Islet precursor cell (in vitro differentiated cells): ENCODE measurements around the gene CST5.
"Not testable (repeated sequence)": the region's sequence is repeated elsewhere in the genome, so short reads cannot be mapped to it uniquely, and the experiment has no call there.

Experiments
- DNase-seq: peaks from one replicate; pipeline ENCODE4 v3.0.0-alpha.2; 2018

The CST5 gene

DNA sequence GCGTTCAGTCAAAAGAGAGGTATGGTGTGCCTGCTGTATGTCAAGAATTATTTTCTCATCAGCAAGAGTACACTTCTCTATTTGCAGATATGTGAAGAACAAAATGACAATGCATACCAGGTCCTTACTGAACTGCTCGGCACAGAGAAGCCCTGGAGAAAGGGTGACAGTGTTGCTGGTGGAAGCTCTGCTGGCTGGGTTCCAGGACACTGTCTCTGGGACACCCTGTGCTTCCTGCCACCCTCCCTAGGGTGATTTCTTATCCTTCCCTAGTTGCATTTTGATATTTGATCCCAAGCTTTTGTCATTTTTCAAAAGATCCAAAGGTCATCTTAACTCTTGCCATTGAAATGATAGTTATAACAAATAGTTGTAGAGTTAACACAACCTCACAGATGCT is 8.3 kb upstream of the CST5 start:
- DNase-seq, result no peak

DNA sequence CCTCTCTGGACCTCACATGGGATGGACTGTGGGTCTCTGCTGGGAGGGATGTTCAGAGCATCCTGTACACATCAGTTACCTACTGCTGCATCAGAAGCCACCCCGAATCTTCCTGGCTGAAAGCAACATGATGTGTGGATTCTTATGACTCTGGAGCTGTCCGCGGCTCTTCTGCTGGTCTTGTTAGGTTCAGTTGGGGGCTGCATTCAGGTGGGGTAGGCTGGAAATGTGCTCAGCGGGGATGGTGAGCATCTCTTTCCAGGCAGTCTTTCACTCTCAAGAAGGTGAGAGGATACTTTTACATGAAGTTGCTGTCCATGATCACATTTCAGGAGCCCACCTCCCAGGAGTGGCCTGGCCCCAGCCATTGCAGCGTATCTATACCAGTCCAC is 5.2 kb upstream of the CST5 start:
- DNase-seq, result no peak

DNA sequence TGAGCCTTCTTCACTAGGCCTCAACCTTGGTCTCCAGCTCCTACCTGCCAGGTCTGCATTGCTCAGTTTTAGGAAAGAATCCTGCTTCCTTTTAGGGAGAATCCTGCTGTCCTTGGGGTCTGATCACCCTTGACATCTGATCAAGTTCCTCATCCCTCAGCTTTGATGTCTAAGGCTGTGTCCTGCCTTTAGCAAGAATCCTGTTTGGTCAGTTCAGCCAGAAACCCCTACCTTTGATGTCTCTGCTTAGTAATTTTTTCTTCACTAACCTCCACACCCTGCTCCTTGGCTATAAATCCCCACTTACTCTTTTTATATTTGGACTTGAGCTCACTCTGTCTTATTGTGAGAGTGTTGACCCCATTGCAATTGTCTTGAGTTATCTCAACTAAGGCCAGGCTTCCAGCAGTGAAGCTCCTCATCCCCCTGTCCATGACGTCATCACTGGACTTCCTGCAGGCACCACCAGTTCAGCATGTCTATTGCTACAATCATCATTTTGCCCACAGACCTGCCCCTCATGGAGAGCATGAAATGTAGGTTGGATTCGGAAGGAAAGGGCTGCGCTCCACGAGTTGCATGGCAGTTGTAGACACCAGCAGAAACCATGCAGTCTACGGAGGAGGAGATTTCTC is 4.7 kb upstream of the CST5 start:
- no peak for DNase-seq

DNA sequence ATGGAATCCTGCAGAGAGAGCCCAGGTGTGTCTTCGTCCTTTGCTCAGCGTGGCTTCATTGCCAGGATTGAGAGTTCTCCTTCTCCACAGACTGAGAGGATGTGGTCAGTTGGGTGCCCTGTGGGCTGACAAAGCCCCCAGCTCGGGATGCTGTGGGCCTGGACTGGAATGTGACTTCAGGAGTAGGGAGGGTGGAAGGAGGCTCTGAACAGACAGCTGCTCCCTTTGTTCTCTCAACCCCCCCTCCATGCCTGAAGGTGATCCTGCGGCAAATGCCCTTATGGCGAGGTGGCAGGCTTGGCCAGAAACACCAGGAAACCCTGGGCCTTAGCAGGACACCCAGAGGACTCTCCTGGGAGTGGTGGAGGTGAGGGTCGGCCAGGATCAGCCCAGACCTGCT is 1.8 kb upstream of the CST5 start:
- DNase-seq, result peak; percentile 84

DNA sequence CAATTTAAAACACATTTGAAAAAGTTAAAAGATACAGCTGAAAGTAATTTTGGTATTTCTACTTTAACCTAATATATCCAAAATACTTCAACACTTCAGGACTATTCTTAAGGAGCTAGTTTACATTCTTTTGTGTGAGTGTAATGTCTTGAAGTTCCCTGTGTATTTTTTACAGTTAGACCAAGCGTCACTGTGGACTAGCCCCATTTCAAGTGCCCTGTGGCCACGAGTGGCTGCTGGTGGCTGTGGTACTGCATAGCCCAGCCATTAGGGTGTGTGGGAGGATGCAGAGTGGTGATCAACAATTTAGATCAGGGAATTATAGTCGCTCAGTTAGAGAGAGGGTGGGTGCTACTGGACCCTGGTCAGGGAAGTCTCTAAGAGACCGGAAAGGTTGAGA is 869 bp upstream of the CST5 start:
- DNase-seq, result no peak

DNA sequence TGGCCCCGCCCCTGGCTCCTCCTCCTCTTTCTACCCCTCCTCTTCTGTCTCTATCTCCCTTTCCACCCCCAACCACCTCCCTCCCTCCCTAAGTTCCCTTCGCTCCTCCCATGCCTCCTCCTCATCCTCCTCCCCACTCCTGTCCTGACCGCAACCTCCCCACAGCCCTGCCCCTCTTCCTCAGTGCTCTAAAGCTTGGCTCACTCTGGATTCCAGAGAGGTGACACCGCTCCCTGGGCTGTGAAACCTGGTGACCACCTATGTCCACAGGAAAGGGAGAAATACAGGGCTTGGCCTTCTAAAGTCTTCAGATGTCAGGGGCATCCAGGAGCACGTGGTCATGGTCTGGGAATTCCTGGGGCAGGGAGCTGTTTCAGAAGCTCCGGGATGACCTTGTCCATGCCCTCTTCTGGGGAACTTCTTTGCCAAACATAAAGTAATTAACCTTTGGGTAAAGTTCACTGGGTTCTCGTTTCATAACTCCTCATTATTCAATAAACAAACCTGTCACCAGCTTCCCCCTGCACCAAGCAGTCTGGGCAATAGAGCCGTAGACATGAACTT is 345 bp upstream of the CST5 start:
- DNase-seq, result peak; percentile 82

DNA sequence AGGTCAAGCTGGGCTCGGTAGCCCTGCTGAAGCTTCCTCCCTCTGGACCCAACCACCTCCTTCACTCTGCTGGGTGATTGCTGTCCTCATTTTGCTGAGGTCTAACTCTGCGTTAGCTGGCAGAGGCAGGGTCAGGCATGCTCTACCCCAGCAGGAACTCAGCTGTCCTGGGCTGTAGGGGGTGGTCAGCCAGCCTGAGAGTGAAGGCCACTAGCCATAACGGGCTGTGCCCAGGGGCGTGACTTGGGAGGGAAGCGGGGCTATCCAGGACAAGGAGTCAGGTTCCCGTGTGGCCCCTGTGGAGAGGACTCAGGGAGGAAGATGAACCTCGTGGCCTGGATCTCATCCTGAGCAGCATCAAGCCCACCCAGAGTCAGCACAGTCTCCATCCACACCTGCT is 761 bp downstream of the CST5 start:
- DNase-seq, result no peak

DNA sequence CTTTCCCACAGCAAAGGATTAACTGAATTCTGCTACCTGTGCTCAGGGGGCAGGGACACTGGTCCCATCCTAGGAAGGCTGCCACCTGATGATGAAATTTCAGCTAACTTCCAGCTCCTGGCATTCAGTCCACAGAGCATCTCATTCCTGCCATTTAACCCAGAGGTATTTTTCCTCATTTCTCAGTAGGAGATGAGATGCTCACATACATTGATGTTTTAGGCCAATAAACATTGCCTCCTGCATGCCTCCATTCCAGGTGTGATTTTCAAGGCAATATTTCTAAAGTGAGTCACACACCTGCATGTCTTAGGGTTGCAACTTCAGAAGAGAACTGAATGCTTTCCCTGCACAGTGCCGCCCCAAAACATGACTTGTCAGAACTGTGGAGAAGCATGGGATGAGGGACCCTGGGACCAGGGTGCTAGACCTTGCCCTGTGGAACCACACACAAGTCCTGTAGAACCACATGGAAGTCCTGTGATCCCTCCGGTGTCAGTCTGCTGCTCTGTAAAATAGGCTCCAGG is 1.5 kb downstream of the CST5 start:
- not testable (repeated sequence) for DNase-seq

DNA sequence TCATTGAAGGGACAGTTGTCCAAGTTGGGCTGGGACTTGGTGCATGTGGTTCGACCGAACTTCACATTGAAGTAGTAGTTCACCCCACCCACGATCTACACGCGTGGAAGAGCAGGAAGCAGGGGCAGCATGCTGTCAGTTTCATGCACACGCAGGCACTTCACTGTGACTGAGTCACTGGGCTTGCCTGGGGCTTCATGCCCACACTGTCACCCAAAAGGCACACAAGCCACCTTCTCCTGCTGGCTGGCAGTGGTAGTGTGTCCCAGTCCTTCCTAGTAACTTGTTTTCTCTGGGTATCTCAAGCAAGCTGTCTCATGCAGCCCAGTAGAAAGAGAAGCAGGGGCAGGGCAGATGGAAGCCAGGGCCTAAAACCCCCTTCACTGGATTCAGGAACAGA is 2.0 kb downstream of the CST5 start:
- no peak for DNase-seq

DNA sequence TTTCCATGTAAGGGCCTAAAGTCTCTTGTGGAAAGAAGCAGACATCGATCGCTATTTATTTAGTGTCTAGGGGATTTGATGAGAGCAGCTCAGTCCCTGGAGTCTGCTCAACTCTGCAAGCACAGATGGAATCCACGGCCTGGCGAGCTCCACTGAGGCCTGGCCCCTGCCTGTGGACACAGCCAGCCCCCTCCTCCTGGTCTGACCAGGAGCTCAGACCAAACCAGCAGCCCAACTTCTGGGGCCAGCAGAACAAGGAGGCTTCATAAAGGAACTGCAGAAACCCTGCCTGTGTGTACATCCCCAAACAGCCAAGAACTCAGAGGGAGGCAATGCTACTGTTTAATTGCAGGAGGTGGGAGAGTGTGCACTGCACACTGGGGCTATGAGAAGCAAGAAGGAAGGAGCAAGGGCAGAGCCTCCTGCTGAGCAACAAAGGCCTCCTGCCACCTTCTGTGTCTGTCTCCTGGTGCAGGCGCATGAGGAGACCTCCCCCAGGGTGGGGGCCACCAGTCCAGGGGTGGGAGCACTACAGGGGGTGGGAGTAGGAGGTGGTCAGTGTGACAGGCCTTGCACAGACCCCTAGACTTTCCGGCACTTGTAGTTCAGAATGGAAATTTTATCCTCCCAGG is 3.8 kb downstream of the CST5 start:
- no peak for DNase-seq

DNA sequence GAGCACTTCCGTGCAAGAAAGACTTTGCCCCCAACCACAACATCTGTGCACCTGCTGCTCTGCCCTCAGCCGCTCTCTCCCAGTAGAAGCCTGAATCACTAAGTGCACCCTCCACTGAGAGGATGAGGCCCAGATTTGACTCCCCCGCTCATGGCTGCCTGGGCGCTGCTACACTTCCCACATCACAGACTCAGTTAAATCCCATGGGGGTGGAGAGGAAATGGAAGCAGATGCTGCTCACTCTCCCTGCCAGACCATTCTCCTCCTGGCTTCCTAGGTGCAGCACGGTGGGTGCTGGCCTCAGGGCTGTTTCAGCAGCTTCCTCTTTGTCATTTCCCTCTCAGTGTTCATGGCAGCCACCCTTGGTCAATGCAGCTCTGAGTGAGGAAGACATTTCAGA is 4.8 kb downstream of the CST5 start:
- DNase-seq, result no peak

DNA sequence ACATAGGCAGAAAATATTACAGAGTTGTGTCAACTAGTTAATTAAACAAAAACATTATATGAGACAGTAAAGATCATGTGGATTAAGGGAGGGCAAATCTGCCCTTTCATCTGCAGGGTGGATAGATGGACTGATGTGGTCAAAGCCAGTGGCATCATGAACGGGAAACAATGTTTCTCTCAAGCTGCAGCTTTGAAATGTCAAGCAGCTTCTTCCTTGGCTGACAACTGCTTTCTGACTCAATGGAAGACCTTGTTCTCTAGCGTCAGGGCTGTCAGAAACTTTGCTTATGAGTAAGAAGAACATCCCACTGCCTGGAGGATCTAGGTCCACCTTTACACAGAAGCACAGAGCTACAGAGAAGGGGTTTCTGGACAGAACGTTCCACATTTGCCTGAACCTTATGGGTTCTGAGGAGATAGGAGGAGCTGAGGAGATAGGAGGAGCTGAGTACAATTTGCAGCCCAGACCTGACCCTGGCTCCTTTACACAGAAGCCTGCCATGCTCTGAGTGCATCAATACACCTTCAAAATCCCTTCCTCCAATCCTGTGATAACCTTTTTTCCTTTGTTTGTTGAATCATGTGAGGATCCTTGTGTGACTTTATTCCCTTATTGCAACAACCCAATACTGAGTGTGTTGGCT is 6.1 kb downstream of the CST5 start:
- DNase-seq, result no peak

DNA sequence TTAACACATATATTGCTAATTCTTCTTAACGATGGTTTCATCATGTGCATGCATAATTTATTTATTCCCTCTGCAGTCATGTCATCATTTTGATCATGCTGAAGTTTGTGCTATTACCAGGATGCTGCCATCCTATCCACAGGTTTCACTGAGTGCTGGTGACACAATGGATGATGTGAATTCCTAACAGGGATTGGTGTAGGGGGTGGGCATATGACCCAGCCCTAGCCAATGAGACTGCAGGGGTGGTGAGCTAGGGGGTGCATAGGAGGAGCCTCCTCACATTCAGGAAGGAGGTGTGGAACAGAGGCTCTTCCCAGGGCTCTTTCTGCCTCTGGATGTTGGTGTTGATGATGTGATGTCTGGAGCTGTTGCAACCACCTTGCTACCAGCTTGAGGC is 7.5 kb downstream of the CST5 start:
- no peak for DNase-seq

DNA sequence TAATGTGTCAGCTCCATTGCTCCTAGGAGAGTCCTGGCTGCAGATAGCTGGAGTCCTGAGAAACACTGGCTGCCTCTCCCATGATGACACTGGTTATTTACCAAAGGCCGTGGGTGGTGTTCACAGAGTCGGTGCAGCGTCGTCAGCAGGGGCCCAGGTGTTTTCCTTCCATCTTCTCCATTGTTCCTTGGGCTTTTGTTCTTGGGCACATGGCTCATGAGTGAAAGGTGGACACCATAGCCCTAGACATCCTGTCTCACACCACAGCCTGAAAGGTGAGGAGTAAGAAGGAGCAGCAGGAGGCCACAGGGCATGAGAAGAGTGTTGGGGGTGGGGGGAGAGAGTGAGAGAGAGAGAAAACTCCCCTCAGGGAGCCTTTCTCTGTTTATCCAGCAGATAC is 9.1 kb downstream of the CST5 start:
- no peak for DNase-seq

DNA sequence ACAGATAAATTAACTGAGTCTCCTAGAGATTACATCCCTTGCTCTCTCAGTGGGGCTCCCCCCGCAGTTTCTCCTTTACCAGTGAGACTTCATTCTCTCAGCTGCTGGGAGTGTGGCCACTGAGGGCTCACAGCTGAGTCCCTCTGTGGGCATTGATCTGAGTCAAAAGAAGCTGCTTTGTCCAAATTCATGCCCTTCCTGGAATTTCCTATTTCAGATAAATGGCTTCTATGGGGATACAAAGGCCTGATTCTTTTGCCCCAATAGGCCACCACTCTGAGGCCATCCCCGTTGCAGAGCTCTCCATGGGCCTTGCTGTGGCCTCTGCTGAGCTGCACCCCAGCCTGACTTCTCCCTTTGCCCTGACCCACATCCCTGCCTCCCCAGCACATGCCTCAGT is 10.0 kb downstream of the CST5 start:
- no peak for DNase-seq

DNA sequence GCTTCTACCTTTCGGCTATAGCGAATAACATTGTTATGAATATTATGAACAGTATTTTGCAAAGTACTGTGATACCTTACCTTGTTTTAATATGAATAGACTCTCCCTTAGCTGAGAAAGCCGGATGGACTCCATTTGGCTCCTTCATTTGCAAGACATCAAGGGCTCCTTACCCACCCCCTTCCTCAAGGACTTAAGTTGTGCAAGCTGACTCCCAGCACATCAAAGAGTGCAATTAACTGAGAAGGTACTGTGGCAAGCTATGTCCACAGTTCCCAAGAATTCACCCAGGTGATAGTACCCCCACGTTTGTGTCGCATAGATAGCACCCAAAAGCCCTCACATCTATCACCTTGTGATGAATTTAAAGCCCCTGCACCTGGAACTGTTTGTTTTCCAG is 11.2 kb downstream of the CST5 start:
- DNase-seq, result no peak

DNA sequence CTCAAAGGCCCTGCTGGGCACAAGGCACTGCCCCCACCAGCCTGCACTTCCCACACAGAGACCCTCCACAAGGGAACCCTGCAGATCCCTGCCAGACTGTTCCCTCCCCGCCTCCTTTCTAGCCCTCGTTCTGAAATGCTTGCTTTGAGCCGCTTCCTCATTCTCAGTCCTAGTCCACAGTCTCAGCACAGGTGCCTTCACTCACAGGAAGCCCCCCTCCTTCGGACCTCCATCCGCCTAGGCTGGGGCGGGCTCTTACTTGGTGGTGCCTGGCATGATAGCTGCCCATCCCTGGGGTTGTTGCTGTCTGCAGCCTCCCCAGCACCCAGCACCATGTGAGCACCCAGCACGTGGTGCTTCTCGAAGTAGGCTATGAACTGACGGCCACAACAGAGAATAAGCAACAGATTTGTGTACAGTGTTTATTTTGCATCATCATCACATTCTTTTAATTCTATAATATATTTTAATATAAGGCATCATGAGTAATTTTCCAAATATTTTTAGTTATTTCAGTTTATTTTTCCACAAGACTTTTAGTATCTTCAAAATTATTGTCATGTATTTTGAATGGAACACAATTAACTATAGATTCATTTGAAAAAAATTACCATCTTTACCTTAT is 12.3 kb downstream of the CST5 start:
- no peak for DNase-seq

DNA sequence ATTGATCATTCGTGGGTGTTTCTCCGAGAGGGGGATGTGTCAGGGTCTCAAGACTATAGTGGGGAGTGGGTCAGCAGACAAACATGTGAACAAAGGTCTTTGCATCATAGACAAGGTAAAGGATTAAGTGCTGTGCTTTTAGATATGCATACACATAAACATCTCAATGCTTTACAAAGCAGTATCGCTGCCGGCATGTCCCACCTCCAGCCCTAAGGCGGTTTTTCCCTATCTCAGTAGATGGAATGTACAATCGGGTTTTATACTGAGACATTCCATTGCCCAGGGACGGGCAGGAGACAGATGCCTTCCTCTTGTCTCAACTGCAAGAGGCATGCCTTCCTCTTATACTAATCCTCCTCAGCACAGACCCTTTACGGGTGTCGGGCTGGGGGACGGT is 18.8 kb downstream of the CST5 start:
- DNase-seq, result not testable (repeated sequence)

DNA sequence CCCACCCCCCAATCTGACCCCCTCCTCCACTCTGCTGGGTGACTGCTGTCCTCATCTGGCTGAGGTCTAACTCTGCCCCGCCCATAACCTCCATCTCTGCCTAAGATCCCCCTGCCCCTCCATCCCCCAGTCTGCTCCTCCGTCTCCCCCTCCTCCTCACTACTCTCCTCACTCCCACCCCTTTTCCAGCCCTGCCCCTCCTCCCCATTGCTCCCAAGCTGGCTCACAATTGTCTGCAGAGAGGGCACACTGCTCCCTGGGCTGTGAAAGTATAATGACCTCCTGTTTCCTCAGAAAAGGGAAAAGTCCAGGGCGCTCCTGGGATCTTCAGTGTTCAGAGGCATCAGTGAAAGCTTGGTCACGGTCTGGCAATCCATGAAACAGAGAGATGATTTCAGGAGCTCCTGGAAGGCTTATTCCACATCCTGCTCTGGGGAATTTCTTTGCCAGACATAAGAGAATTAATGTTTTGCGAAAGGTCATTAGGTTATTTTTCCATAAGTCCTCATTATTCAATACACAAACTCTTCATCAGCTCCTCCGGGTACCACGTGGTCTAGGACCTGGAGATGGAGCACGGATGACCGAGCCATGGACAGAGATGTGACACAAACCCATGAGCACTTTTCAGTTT is 21.5 kb downstream of the CST5 start:
- no peak for DNase-seq

DNA sequence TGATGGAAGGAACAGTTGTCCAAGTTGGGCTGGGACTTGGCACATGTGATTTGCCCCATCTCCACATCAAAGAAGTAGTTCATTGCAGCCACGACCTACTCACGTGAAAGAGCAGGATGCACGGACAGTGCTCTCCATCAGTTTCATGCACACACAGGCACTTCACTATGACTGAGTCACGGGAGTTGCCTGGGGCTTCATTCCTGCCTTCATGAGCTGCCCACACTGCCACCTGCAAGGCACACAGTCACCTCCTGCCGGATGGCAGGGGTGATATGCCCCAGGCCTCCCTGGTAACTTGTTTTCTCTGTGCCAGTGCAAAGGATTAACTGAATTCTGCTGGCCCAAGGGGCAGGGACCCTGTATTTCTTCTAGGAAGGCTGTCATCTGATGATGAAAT is 22.8 kb downstream of the CST5 start:
- DNase-seq, result no peak

DNA sequence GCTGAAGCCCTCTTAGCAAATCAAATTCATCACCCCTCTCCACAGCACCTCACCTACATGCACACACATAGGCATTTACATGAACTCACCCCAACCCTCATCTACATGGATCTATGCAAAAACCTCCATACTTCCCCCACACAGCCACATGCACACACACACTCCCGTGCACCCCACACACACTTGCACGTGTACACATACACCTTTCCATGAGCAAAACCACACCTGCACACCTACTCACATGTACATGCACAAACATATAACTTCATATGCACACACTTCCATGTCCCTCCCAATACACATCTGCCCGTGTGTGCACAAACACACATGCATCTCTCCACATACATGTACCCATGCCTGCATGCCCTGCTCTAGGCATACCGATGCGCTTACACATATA is 23.3 kb downstream of the CST5 start:
- no peak for DNase-seq

DNA sequence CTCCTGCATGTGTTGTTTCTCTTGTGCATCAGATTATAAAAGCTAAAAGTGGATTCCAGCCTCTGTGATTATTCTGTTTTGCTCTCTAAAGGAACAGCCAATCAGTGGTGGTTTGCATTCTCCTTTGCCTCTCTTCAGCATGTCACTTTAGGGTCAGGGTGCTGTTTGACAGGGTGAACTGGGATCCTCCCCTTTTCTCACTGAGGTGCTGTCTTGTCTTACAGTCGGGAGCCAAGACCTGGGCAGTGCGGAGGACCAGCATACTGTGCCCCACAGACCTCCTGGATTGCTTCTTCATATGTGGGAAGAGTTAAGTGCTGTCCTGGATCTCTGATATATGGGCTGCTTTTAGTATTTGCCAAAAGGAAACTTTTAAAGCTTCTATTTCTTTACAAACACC is 37.9 kb downstream of the CST5 start:
- DNase-seq, result no peak

DNA sequence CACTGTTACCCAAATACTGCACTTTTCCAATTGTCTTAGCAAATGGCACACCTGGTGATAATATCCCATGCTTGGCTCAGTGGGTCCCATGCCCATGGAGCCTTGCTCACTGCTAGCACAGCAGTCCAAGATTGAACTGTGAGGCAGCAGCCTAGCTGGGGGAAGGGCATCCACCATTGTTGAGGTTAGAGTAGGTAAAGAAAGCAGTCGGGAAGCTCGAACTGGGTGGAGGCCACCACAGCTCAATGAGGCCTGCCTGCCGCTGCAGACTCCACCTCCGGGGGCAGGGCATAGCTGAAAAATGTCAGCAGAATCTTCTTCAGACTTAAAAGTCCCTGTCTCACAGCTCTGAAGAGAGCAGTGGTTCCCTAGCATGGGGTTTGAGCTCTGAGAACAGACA is 43.8 kb downstream of the CST5 start:
- no peak for DNase-seq
